NCI-H2227 (cell line): ENCODE measurements around the gene CRACR2B.
A peak's percentile ranks its signal among the peaks of the same experiment; 100 is the strongest.

Experiments
- DNase-seq: peaks from one replicate; lab custom pipeline; 2025; ENCODE audit not compliant: unreplicated experiment; lab: John Stamatoyannopoulos, UW

CRACR2B gene

DNA sequence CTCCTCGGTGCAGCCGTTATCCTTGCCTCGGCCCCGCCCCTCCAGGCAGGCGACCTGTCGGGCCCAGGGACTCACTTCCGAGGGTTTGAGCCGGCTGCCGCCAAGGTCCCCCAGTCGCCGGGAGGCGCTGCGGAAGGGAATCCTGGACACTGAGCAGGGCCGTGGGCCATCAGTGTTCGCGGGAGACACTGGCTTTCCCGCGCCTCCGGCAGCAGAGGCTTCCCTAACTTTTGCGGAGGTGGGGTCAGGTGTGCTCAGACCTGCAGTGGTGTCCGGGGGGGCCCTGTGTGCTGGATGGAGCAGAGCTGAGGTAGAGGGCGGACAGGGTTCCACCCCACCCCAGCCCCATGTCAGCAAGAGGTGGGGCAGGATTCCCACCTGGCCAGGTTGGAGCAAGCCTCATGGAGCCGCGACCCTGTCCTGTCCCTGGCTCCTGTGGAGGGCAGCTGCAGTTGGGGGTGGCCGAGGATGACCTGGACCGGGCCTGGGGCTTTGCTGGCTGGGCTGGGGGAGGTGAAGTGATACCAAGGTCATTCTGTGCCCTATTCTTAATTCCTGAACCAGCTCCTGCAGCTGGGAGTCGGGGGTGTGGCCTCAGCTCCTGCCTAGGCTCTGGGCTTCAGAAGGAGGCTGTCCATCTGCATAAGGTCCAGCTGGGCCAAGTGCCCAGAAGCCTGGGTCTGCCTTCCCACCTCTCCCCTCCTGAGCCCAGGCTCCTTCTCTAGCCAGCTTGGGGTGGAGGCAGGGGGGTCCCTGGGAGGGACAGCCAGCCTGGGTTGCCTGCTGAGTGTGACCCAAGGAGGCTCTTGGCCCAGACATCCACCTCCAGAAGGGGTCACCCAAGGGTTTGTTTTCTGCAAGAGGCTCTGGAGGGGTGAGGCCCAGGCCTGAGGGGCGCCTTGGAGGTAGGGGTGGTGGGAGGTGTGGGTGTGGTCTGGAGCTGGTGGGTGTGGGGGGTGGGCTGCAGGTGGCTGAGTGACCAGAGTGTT, 23.4 kb downstream of the CRACR2B start:
- no peak for DNase-seq

DNA sequence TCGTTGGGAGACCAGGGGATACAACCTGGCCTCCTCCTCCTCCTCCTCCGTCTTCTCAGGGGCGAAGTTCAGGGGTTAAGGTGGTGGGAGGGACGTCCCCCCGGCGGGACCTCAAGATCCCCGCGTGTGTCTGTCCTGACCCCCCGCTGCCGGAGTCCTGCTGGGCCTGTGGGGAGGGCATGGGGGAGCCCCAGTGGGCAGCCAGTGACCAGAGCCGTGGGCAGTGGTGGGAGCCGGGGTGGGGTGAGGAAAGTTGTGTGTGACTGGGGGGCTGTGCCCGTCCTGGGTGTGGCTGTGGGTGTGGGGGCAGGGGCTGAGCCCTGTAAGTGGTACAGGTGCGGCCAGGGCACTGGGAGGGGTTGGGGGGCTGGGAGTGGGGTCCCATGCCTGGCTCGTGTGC, 25.0 kb downstream of the CRACR2B start:
- DNase-seq = no peak

DNA sequence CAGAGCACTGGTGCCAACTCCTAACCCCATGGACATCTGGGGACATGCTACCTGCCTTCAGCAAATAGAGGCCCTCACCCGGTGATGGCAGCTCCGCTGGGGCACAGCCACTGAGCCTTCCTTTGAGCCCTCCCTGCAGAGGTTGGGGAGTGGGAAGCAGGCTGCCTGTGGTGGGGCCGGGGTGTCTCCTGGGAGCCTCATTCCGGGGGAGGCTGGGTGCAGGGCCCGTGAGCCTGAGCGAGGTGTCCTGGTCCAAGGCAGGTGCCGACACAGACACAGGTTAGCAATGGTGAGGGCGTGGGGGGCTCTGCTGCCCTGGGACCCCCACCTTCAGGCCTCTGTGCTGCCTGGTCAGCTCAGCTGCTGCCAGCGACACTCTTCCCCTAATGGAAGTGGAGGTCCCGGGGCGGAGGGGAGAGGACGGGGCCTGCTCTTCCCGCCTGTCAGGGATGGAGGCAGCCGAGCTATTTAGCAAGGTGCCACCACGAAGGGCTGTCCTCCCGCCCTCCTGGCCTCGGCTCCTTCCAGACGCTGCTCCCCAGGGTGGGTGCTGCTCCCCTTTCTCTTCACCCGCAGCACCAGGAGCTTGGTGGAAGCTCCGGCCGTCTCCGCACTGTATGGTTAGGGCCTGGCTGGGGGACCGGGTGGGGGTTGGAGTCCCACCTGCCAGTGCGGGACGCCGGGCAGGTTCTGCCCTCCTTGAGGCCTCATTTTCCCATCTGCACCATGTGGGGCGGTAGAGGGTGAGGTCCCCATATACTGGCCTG, 26.1 kb downstream of the CRACR2B start:
- DNase-seq = no peak

DNA sequence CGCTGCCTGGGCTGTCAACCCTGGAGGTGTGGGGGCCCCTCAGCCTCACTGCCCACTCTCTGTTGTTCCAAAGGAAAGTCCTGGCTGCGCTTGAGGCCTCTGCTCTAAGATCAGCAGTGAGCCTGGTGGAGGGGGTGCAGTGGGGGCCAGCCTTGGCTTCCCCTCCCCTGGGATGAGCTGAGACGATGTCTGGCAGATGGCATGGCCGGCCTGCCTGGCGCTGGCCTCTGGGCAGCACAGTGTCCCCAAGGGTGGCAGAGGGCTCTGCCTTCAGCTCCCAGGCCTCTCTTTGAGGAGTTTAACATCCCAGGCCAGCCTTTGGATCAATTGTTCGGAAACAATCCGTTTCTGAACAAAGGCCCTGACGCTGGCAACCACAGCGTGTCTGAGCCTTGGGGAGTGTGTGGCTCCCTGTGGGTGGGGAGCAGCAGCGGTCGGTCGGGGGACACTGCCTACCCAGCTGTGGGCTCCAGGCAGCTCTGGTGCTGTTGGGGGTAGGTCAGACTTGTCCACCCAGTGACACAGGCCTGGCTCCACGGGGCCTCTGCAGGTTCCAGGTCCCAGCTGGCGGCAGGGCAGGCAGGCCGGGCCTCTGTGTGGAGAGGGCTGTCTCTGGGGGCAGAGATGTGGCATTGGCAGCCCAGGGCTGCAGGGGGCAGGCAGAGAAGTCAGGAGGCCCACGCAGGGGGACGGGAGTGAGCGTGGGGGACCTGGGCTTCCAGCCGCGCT, 27.0 kb downstream of the CRACR2B start:
- no peak for DNase-seq

DNA sequence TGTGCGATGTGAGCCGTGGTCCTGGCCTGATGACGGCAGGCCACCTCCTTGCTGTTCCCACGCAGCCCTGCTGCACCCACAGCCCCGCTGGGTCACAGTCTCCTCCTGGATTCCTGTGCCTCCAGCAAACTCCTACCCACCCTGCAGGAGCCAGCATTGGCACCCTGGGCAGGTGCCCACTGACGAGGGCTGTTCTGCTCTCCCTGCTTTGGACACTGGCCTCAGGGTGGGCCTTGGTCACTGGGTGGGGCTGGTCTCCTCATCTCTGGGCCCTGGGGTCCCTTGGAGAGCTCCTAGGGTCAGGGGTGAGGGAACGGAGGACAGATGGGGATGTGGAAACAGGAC, 27.6 kb downstream of the CRACR2B start:
- no peak for DNase-seq

DNA sequence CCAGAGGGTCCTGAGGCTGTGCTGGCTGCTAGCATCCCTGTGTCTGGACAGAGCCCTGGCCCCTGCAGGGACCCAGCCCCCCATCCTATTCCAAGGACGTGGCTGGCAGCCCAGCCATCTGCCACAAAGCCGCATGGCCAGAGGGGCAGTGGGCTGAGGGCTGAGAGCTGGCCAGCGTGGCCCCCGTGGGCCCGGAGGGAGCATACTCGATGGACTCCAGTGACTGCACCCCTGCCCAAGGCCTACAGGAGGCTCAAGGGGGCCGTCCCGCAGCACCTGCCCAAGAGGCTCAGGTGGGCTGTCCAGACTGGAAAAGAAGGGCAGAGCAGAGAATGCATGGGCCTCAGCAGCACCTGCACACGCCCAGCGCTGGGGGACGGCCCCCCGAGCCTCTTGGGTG, 28.1 kb downstream of the CRACR2B start:
- DNase-seq = no peak

DNA sequence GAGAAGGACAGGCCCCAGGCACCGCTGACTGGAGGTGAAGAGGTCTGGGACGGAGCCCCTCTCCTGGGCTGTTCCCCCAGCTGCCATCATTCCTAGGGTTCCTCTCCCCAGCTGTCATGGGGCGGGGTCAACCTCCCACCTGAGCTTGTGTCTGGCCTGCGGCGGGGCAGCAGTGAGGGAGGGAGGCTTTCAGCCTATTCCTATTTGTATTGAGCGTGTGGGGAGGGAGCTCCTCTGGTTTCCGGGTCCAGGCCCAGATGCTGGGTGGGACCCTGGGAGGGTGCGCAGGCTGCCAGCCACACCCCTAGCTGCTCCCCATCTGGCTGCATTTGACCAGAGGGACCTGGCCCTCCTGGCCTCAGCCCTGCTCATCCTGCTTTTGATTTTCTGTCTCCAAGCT, 28.7 kb downstream of the CRACR2B start:
- DNase-seq = peak; percentile 70

DNA sequence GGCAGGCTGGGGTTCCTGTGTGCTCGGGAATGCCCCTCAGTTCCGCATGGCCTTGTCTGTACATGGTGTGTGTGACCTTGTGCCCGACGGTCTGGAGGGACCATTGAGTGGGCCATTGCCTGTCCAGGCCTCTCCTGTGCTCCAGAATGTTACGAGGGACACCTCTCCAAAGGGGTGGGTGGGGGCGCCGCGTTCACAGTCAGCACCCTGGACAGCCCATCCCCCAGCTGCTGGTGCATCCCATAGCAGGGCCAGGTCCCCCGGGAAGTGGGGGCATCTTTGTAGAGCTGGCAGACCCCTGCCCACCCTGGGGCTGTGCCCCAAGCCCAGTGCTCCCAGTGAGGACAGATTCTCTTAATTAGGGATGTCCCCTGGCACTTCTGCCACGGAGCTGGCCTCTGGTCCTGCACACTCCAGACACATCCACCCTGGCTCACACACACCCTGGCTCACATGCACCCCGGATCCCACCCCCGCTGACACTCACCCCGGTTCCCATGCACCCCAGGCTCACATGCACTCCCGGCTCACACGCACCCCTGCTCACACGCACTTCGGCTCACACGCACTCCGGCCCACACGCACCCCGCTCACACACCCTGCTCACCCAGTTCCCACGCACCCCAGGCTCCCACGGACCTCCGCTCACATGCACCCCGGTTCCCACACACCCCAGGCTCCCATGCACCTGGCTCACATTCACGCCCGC, 30.5 kb downstream of the CRACR2B start:
- DNase-seq = no peak

DNA sequence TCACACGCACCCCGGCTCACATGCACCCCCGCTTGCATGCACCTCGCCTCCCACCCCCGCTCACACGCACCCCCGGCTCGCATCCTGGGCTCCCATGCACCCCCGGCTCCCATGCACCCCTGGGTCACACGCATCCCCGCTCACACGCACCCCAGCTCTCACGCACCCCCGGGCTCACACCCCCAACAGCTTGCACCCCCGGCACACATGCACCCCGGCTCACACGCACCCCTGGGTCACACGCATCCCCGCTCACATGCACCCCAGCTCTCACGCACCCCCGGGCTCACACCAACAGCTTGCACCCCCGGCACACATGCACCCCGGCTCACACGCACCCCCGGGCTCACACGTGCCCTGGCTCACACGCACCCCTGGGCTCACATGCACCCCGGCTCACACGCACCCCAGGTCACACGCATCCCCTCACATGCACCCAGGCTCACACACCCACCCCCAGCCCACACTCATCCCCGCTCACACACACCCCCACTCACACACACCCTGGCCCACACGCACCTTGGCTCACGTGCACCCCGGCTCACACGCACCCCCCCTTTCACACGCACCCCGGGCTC, 31.1 kb downstream of the CRACR2B start:
- no peak for DNase-seq

DNA sequence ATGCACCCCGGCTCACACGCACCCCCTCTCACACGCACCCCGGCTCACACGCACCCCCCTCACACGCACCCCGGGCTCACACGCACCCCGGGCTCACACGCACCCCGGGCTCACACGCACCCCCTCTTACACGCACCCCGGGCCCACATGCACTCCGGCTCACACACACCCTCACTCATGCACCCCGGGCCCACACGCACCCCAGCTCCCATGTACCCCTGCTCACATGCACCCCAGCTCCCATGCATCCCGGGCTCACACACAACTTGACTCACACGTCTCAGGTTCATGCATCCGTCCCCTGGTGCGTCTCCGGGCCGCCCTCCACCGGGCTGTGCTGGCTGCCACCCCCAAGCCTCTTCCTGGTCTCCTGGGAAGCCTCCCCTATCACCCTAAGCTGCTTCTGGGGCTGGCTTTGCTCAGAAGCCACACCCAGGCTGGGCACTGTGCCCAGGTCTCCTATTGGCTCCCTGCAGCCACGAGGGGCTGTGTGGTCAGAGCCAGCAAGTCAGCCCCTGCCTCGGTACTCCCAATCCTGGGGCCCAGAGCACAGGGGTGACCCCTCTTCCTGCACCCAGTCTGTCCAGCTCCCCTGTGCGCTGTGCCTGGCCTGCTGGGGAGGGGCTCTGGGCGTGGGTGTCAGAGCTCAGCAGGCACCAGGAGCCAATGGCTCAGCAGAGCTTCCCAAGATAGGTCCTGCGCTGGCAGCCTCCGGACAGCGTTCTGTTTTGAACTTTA, 31.8 kb downstream of the CRACR2B start:
- DNase-seq = peak; percentile 92

DNA sequence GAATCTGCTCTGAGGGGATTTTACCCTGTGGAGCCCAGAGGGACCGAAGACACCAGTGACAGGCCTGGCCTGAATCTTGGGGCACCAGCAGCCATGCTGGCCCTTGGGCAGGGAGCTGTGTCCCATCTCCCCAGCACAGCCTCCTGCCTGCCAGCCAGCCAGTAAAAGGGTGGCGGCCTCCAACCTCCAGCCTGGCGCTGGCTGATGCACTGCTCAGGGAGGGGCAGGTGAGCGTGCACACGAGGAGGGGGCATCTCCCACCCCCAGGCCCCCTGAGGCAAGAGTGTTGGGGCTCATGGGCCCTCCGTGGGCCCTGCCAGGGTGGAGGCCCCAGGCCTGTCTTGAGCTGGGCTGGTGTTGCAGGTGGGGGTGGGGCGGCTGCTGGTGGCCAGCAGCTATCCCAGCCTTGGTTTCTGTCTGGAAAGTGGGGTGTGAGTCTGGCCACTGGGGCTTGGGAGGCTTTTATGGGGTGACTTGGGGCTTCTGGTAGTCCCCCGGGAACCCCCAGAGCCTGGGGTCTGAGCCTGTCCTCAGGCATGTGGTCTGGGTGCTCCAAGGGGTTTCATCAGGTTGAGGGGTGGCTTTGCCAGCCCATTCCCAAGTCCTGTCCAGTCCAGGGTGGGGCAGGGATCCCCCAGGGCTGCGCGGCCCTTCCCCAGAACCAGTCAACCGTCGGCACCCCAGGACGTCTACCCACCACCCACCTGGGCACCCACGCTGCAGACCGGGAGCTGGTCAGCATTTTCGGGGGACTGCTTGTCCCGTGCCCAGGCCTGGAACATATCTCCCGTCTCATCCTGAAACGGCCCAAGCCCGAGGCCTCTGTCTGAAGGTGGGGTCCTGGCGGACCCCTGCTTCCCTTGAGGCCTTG, 32.8 kb downstream of the CRACR2B start:
- DNase-seq = no peak

DNA sequence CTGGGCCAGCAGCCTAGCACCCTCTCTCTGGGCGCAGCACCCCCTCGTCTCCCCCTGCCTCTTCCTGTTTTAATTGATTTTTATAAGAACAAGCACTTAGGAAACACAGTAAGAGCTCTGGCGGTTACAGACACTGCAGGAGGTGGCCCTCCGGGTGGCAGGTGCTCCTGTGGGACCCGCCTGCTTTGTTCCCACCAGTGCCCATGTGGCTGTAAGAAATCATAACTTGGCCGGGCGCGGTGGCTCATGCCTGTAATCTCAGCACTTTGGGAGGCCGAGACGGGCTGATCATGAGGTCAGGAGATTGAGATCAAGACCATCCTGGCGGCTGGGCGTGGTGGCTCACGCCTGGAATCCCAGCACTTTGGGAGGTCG, 33.4 kb downstream of the CRACR2B start:
- no peak for DNase-seq

DNA sequence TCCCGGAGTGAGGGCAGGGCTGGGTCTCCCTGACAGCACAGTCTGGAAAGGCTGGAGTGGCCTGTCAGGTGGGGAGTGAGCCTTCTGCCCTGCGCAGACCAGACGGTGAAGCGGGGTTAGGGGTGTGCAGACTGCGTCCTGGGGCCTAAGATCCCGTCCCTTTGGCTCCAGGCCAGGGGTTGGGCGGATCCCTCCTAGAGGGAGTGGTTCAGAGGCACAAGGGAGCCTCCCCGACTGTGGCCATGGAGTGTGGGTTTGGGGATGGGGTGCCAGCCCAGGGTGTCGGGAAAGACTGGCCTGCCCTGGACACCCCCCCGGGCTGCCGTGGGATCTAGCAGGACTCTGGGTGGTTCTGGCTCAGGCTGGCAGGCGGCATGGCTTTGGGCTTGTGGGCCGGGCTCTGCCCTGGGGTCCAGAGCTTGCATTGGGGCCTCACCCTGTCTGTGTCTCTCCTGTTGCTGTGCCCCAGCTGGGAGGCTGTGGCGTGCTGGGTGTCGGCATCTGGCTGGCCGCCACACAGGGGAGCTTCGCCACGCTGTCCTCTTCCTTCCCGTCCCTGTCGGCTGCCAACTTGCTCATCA, 34.5 kb downstream of the CRACR2B start:
- DNase-seq = no peak

DNA sequence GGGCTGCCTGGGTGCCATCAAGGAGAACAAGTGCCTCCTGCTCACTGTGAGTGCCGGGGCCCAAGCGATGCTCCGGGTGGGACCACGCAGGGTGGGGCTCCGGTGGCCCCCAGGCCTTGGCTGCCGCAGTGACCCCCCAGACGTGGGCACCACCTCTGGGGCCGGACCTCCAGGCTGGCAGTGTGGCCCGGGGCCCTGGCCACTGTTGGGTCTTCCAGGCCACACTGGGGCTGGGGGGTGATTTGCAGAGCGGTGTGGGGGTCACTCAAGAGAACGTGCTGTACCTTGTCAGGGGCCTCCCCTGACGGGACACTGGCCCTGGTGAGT, 34.9 kb downstream of the CRACR2B start:
- no peak for DNase-seq

DNA sequence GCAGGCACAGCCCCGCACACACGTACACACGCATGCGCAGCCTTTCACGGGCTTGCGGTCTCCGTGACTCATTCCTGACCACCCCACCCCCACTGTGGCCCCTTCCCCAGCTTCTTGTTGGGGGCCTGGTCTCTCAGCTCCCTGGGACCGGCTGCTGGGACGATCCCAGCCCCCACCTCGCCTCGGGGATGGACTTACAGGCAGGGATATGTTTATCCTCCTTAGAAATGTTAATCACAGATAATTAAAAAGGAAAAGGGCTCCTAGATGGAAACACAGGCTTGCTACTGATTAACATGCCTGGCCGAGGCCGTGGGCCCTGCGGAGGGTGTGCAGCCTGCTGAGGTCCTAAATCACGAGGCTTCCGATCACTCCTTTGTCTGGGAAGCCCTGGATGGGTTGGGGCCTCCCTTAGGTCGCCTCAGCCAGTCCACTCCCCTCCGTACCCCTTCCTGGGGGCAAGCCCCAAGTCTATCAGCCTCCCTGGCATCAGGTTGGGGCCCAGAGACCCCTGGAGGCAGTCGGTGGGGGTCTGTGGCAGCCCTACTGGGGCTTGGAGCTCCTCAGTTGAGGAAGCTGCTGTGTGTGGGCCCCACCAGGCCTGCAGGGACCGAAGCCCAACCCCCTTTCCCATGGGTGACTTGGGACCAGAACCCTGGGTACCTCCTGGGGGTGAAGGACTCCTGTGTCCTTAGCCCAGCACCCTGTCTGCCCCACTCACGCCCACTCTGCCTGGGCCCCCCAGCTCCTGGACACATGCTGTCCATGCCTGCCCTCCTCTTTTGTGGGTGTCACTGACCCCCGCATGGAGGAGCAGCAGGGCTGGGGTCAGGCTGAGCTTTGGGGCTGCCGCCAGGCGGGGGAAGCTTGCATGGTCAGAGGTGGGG, 35.5 kb downstream of the CRACR2B start:
- DNase-seq = no peak

DNA sequence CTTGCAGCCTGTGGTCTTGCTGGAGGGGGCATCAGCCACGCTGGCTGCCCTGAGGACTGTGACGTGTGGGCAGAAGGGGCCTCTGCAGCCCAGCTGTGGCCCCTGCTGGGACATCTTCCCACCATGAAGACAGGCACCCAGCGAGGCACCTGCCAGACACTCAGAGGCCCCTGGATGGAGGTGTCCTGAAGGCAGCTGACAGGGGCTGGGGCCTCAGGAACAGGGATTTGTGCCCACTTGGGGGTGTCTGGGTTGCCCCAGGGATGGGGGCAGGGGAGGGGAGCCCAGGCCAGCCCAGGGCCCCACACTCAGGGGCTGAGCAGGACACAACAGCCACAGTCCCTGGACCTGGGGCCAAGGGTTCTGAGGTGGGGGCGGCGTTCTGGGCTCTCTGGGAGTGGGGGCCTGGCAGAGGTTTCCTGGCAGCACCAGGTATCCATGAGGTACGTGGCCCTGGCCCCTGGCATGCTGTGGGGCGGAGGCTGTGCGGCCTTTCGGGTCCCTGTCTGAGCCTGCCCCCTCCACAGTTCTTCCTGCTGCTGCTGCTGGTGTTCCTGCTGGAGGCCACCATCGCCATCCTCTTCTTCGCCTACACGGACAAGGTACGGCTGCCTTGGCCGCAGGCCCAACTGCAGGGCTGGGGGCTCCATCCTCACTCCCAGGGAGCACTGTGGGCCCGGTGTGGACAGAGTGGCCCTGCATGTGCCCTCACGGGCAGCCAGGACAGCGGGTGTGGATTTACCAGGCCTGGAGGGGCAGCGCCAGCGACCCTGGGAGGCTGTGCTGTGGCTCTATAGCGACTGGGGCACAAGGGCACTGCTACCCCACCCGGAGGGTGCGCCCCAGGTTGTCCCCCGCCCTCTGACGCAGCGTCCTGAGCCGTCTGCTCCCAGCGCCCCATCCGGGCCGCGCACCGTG, 36.5 kb downstream of the CRACR2B start:
- DNase-seq = no peak

DNA sequence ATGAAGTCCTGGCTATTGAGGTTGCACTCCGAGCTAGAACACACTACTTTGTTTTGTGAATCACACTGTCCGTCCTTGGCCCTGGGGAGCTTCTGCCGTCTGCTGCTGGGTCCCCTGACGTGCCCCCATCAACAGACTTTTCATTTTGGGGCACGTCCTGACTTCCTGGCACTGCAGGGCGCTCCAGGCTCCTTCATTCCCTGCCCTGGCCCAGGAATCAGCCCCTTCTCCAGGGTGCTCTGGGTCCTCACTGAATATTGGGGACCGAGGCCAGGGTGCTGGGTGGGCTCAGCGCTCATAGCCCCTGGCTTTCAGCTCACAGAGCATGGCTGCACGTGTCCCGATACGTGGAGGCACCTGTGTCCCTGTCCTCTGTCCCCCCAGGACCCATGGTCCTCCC, 37.2 kb downstream of the CRACR2B start:
- DNase-seq = no peak
